CD4-positive, alpha-beta T cell (primary cell): ENCODE data around the gene HMG20A. TPM values are rescaled to one million over a fixed set of nuclear protein-coding genes. Genes with fewer than 3 reads are reported as not detected.

Experiments used
- ATAC-seq: fragments of 200-7000 bp; cut with Tn5 transposase; one replicate; pipeline ENCODE4 v1.10.0; 2022; ENCODE audit warnings: mild to moderate bottlenecking; ENCODE audit not compliant: poor library complexity
- CTCF ChIA-PET: fragments of 350-600 bp; sonication (Branson Sonifier 250); formaldehyde crosslinking; loops from one replicate; lab custom pipeline; 2021; ENCODE audit warnings: antibody characterized with exemption, inconsistent platforms; lab: Charles Lee
- POLR2A ChIA-PET: fragments of 350-600 bp; sonication (Branson Sonifier 250); formaldehyde crosslinking; loops from one replicate; lab custom pipeline; 2021; ENCODE audit warnings: antibody characterized with exemption, inconsistent platforms; lab: Charles Lee
- DNase-seq, 14 experiments: peaks; one replicate each; pipeline ENCODE4 v3.0.0-alpha.2; 2013 to 2020; ENCODE audit warnings: mixed read lengths in 2 of 14
- H3K27ac ChIP-seq, 2 donors: one replicate each; pipeline versions ENCODE4 v1.5.1 to v1.7.0; 2013; ENCODE audit warnings: low read length in 2 of 2, low read depth in 1 of 2, mild to moderate bottlenecking in 1 of 2
- H3K27me3 ChIP-seq, 2 experiments: 1 replicate in 1 of 2; 2 replicates in 1 of 2; pipeline versions ENCODE4 v1.6.1 to v1.7.0; 2013; ENCODE audit warnings: low read length in 2 of 2, control low read depth in 1 of 2, mild to moderate bottlenecking in 1 of 2, moderate library complexity in 1 of 2; ENCODE audit not compliant: insufficient read depth in 2 of 2, control insufficient read depth in 1 of 2
- H3K36me3 ChIP-seq: one replicate; pipeline ENCODE4 v1.6.1; 2013; ENCODE audit warnings: low read length, control low read depth; ENCODE audit not compliant: insufficient read depth
- H3K4me1 ChIP-seq: one replicate; pipeline ENCODE4 v1.6.1; 2013; ENCODE audit warnings: low read length, control low read depth; ENCODE audit not compliant: insufficient read depth
- H3K4me3 ChIP-seq: one replicate; pipeline ENCODE4 v1.5.1; 2013; ENCODE audit warnings: mild to moderate bottlenecking, low read length, moderate library complexity
- H3K9me3 ChIP-seq, 2 experiments: 1 replicate in 1 of 2; 2 replicates in 1 of 2; pipeline versions ENCODE4 v1.6.1 to v1.7.0; 2013; ENCODE audit warnings: low read length in 2 of 2, mild to moderate bottlenecking in 2 of 2, control low read depth in 1 of 2, moderate library complexity in 1 of 2; ENCODE audit not compliant: control insufficient read depth in 1 of 2, insufficient read depth in 1 of 2
- H3K27ac Mint-ChIP-seq: one replicate; pipeline ENCODE4 v1.8.0; 2020; ENCODE audit warnings: mixed read lengths
- H3K27me3 Mint-ChIP-seq: one replicate; pipeline ENCODE4 v1.8.0; 2021; ENCODE audit warnings: mixed read lengths
- H3K36me3 Mint-ChIP-seq: one replicate; pipeline ENCODE4 v1.8.0; 2021; ENCODE audit warnings: low read depth, mixed read lengths
- H3K4me1 Mint-ChIP-seq: one replicate; pipeline ENCODE4 v1.8.0; 2021; ENCODE audit warnings: low read depth, mixed read lengths
- H3K4me3 Mint-ChIP-seq: one replicate; pipeline ENCODE4 v1.8.0; 2020; ENCODE audit warnings: mild to moderate bottlenecking, mixed read lengths
- H3K9me3 Mint-ChIP-seq: one replicate; pipeline ENCODE4 v1.8.0; 2020; ENCODE audit warnings: mixed read lengths
- intact Hi-C, 2 experiments: fragments of 100-400 bp; cut with DNase I in 1 of 2; cut with micrococcal nuclease in 1 of 2; formaldehyde crosslinking; loops; one replicate each; pipeline versions ENCODE4 v1.15.1 to v1.9.0; 2023 to 2025; cut with DNase I, micrococcal nuclease
- total RNA-seq, 174 experiments: library from RNA in 2 of 174; stranded (reverse) in 2 of 174; gene quantifications; one replicate each; pipeline ENCODE4 v1.2.3 and lab custom pipeline; 2021 to 2026
- TF ChIP-seq, protein P1 (sequence below): fragments of 200-600 bp; IDR thresholded peaks from one replicate; pipeline ENCODE4 v1.8.0; 2022; ENCODE audit warnings: antibody characterized with exemption, mild to moderate bottlenecking

The HMG20A gene
- total RNA-seq, 2 experiments from 2014 or later = 16.2 to 20.0 TPM

DNA sequence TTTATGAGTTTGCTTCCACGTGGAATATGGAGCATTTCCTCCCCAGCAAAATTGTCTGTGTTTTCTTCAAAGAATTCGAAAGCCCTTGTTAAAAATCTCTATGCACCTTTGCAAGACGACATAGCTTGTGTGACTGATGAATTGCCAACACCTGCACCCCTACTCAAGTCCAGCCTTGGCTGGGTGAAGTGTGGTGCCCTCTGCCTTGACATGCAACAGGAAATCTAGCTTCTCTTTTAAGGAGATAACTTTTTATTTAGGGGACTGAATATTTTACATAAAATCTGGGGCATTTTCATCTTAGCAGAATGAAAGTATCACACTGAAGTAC lies 647 bp downstream of the HMG20A start:
- intact Hi-C loops = loop anchor here in 1 of 2 experiments (5.0 to 10.0 kb wide), 6 partner anchors 349 to 1797 kb away; partner anchors contain the start of genes IDH3A, PSTPIP1, RCN2 and SNUPN
- no peaks in the 10 kb centered on the region for H3K36me3 ChIP-seq
- H3K4me3 ChIP-seq = peak overlapping the region; percentile 70
- ATAC-seq (no peak), DNase-seq (peak in 2 of 14 experiments; percentile 38 to 40)
- H3K9me3 ChIP-seq = no peaks in the 10 kb centered on the region
- peaks cover 24% of the 10 kb centered on the region for H3K36me3 Mint-ChIP-seq
- no peaks in the 10 kb centered on the region for H3K9me3 Mint-ChIP-seq
- peak overlapping the region in 1 of 2 donors; percentile 87 for H3K27ac ChIP-seq
- POLR2A ChIA-PET = interaction anchor here (1.0 to 2.0 kb wide), 8 partner anchors 9 to 516 kb away, joined by 3 to 10 read pairs (median 6); partner anchors contain the start of gene SCAPER
- peaks cover 67% of the 10 kb centered on the region for H3K4me1 Mint-ChIP-seq
- TF ChIP-seq, protein P1, sequence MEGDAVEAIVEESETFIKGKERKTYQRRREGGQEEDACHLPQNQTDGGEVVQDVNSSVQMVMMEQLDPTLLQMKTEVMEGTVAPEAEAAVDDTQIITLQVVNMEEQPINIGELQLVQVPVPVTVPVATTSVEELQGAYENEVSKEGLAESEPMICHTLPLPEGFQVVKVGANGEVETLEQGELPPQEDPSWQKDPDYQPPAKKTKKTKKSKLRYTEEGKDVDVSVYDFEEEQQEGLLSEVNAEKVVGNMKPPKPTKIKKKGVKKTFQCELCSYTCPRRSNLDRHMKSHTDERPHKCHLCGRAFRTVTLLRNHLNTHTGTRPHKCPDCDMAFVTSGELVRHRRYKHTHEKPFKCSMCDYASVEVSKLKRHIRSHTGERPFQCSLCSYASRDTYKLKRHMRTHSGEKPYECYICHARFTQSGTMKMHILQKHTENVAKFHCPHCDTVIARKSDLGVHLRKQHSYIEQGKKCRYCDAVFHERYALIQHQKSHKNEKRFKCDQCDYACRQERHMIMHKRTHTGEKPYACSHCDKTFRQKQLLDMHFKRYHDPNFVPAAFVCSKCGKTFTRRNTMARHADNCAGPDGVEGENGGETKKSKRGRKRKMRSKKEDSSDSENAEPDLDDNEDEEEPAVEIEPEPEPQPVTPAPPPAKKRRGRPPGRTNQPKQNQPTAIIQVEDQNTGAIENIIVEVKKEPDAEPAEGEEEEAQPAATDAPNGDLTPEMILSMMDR = no peak
- H3K27ac Mint-ChIP-seq = peak overlapping the region; percentile 96
- no peaks in the 10 kb centered on the region for H3K27me3 ChIP-seq
- H3K27me3 Mint-ChIP-seq = no peaks in the 10 kb centered on the region
- H3K4me1 ChIP-seq = peaks cover 14% of the 10 kb centered on the region
- CTCF ChIA-PET = interaction anchor here (0.7 kb wide), 1 partner anchor 122 kb away, joined by 3 read pairs; no protein-coding TSS in a partner anchor
- peak overlapping the region; percentile 99 for H3K4me3 Mint-ChIP-seq

DNA sequence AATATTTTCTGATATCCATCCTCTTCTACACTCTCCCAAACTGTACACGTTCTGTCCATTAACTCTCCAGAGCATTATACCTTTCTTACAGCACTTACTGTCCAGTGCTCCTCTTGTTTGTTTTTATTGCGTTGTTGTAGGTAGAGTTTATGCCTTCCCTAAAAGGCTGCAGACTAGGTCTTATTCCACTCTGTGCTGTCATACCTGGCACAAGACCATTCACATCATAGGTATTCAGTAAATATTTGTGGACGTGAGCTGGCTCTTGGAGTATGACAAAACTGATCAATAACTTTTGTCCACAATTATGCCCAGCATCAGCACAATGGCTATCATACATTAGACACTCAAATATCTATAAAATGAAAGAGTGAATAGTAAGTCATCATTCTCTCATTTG lies 4.4 kb downstream of the HMG20A start:
- POLR2A ChIA-PET = interaction anchor here (1.2 kb wide), 1 partner anchor 14 kb away, joined by 3 read pairs; no protein-coding TSS in a partner anchor
- H3K9me3 ChIP-seq = no peaks in the 10 kb centered on the region
- no peak overlapping the region for H3K4me3 ChIP-seq
- peaks cover 16% of the 10 kb centered on the region for H3K36me3 Mint-ChIP-seq
- DNase-seq = no peak
- H3K27me3 Mint-ChIP-seq = no peaks in the 10 kb centered on the region
- ATAC-seq = no peak
- no peaks in the 10 kb centered on the region for H3K36me3 ChIP-seq
- no peaks in the 10 kb centered on the region for H3K9me3 Mint-ChIP-seq
- no peak overlapping the region for H3K27ac ChIP-seq
- no peaks in the 10 kb centered on the region for H3K27me3 ChIP-seq
- CTCF ChIA-PET = no interaction called here
- intact Hi-C loops = loop anchor here in 1 of 2 experiments (10.0 kb wide), 4 partner anchors 430 to 1800 kb away; partner anchors contain the start of genes IDH3A, PSTPIP1, RCN2 and SNUPN
- H3K4me1 Mint-ChIP-seq = peaks cover 86% of the 10 kb centered on the region
- no peak overlapping the region for H3K27ac Mint-ChIP-seq
- H3K4me3 Mint-ChIP-seq = peak overlapping the region; percentile 35
- TF ChIP-seq, protein P1 = no peak
- peaks cover 8% of the 10 kb centered on the region for H3K4me1 ChIP-seq

DNA sequence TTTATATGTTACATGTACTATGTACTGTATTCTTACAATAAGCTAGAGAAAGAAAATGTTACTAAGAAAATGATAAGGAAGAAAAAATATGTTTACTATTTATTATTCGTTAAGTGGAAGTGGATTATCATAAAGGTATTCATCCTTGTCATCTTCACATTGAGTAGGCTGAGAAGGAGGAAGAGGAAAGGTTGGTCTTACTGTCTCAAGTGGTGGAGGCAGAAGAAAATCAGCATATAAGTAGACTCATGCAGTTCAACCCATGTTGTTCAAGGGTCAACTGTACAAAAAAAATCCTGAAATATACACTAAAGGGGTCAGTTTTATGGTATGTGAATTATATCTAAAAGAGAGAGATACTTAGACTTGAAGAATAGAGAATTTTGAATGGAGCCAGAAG lies 5.7 kb downstream of the HMG20A start:
- DNase-seq = no peak
- peaks cover 84% of the 10 kb centered on the region for H3K4me1 Mint-ChIP-seq
- no peaks in the 10 kb centered on the region for H3K9me3 Mint-ChIP-seq
- TF ChIP-seq, protein P1 = no peak
- Histone ChIP-seq H3K27ac (no peak overlapping the region), H3K9me3 (no peaks in the 10 kb centered on the region), H3K27me3 (no peaks in the 10 kb centered on the region), H3K4me1 (peaks cover 3% of the 10 kb centered on the region), H3K36me3 (no peaks in the 10 kb centered on the region), H3K4me3 (no peak overlapping the region)
- CTCF ChIA-PET = no interaction called here
- H3K4me3 Mint-ChIP-seq = no peak overlapping the region
- no peaks in the 10 kb centered on the region for H3K27me3 Mint-ChIP-seq
- intact Hi-C loops = loop anchor here in 1 of 2 experiments (10.0 kb wide), 4 partner anchors 432 to 1802 kb away; partner anchors contain the start of genes IDH3A, PSTPIP1, RCN2 and SNUPN
- ATAC-seq = no peak
- peaks cover 9% of the 10 kb centered on the region for H3K36me3 Mint-ChIP-seq
- POLR2A ChIA-PET = interaction anchor here (1.0 kb wide), 1 partner anchor 17 kb away, joined by 5 read pairs; no protein-coding TSS in a partner anchor
- H3K27ac Mint-ChIP-seq = no peak overlapping the region
